Measurements from ENCODE around the gene BABAM2.

The BABAM2 gene

GRCh38 chr2:28028025-28028424, 137.5 kb downstream of the BABAM2 start:
- H3K36me3 Mint-ChIP-seq, result peaks cover 31% of the 10 kb centered on the region
- H3K9me3 Mint-ChIP-seq, result no peaks in the 10 kb centered on the region
- H3K4me1 Mint-ChIP-seq, result peaks cover 12% of the 10 kb centered on the region
- no peaks in the 10 kb centered on the region for H3K27me3 Mint-ChIP-seq
- H3K27ac Mint-ChIP-seq, result no peak overlapping the region
- H3K4me3 Mint-ChIP-seq, result no peak overlapping the region

DNA sequence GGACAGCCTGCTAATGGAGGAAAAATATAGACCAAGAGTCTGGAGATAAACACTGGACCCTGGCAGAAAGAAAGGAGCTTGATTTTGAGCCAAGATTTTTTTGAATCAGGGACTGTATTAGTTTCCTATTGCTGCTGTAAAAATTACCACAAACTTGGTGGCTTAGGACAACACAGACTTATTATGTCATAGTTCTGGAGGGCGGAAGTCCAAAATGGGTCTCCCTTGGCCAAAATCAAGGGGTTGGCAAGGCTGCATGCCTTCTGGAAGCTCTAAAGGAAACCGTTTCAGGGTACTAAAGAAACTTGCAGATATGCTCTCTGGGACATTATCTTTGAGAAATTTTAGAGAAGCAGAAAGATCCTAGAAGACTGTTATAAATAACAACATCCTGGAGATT, 140.1 kb downstream of the BABAM2 start:
- Mint-ChIP-seq H3K9me3 (no peaks in the 10 kb centered on the region), H3K4me1 (peaks cover 22% of the 10 kb centered on the region), H3K27me3 (no peaks in the 10 kb centered on the region), H3K27ac (no peak overlapping the region), H3K4me3 (no peak overlapping the region), H3K36me3 (peaks cover 24% of the 10 kb centered on the region)

DNA sequence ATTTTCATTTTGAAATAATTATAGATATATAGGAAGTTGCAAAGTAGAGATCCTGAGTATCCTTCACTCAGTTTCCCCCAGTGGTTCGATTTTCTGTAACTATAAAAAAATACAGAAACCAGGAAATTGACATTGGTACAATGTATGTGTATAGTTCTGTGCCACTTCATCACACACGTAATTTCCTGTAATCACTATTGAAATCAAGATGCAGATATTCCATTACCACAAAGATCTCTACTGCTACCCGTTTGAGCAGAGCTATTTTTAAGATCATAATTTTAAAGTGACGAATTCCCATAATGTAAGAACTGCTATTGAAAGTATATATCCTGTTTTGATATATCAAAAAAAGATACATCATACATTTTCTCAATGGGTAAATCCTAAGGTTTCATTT, 142.3 kb downstream of the BABAM2 start:
- Mint-ChIP-seq H3K9me3 (no peaks in the 10 kb centered on the region), H3K27me3 (no peaks in the 10 kb centered on the region), H3K4me3 (no peak overlapping the region), H3K4me1 (peaks cover 26% of the 10 kb centered on the region), H3K36me3 (peaks cover 9% of the 10 kb centered on the region), H3K27ac (no peak overlapping the region)

DNA sequence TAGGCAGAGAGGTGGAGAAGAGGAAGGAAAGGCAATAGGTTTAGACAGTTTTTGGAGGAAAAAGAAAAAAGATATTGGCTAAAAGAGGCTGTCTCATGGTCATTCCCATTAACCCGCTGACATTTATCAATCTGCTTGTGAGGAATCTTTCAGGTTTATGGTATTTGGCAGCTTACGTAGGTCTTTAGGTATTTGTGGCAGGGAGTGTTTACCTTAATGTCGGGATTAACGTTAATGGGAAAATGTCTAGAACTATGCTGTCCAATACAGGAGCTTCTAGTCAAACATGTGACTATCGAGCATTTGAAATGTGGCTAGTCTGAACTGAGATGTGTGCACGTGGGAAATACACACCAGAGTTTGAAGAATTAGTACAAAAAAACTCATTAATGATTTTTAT, 144.2 kb downstream of the BABAM2 start:
- H3K9me3 Mint-ChIP-seq, result no peaks in the 10 kb centered on the region
- H3K36me3 Mint-ChIP-seq, result peaks cover 7% of the 10 kb centered on the region
- H3K4me3 Mint-ChIP-seq, result no peak overlapping the region
- no peaks in the 10 kb centered on the region for H3K27me3 Mint-ChIP-seq
- peaks cover 38% of the 10 kb centered on the region for H3K4me1 Mint-ChIP-seq
- no peak overlapping the region for H3K27ac Mint-ChIP-seq

GRCh38 chr2:28035163-28035690, 144.7 kb downstream of the BABAM2 start:
- Mint-ChIP-seq H3K27me3 (no peaks in the 10 kb centered on the region), H3K36me3 (peaks cover 6% of the 10 kb centered on the region), H3K9me3 (no peaks in the 10 kb centered on the region), H3K4me1 (peaks cover 39% of the 10 kb centered on the region), H3K4me3 (no peak overlapping the region), H3K27ac (no peak overlapping the region)

GRCh38 chr2:28035816-28036215, 145.3 kb downstream of the BABAM2 start:
- H3K27me3 Mint-ChIP-seq, result no peaks in the 10 kb centered on the region
- no peak overlapping the region for H3K27ac Mint-ChIP-seq
- peaks cover 39% of the 10 kb centered on the region for H3K4me1 Mint-ChIP-seq
- H3K9me3 Mint-ChIP-seq, result no peaks in the 10 kb centered on the region
- peaks cover 4% of the 10 kb centered on the region for H3K36me3 Mint-ChIP-seq
- H3K4me3 Mint-ChIP-seq, result no peak overlapping the region

- H3K36me3 Mint-ChIP-seq, result peaks cover 4% of the 10 kb centered on the region
- no peak overlapping the region for H3K27ac Mint-ChIP-seq
- H3K4me1 Mint-ChIP-seq, result peaks cover 39% of the 10 kb centered on the region
- no peaks in the 10 kb centered on the region for H3K9me3 Mint-ChIP-seq
- H3K4me3 Mint-ChIP-seq, result no peak overlapping the region
- H3K27me3 Mint-ChIP-seq, result no peaks in the 10 kb centered on the region
Observed at GRCh38 chr2:28036307-28036706, 145.8 kb downstream of the BABAM2 start.

DNA sequence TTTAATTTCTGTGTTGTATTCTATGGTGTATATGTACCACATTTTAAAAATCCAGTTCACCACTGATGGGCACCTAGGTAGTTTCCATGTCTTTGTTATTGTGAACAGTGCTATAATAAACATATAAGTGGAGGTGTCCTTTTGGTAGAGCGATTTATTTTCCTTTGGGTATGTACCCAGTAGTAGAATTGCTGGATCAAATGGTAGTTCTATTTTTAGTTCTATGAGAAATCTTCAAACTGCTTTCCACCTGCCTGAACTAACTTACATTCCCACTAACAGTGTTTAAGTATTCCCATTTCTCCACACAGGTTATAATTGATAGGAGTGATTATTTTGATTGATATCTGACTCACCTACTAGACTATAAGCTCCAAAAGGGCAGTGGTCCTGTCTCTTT, 148.2 kb downstream of the BABAM2 start:
- Mint-ChIP-seq H3K36me3 (peaks cover 8% of the 10 kb centered on the region), H3K27ac (no peak overlapping the region), H3K4me1 (peaks cover 21% of the 10 kb centered on the region), H3K4me3 (no peak overlapping the region), H3K9me3 (no peaks in the 10 kb centered on the region), H3K27me3 (no peaks in the 10 kb centered on the region)

GRCh38 chr2:28045676-28046351, 155.3 kb downstream of the BABAM2 start:
- no peaks in the 10 kb centered on the region for H3K27me3 Mint-ChIP-seq
- no peak overlapping the region for H3K27ac Mint-ChIP-seq
- H3K4me3 Mint-ChIP-seq, result no peak overlapping the region
- no peaks in the 10 kb centered on the region for H3K9me3 Mint-ChIP-seq
- no peaks in the 10 kb centered on the region for H3K4me1 Mint-ChIP-seq
- H3K36me3 Mint-ChIP-seq, result peaks cover 17% of the 10 kb centered on the region

DNA sequence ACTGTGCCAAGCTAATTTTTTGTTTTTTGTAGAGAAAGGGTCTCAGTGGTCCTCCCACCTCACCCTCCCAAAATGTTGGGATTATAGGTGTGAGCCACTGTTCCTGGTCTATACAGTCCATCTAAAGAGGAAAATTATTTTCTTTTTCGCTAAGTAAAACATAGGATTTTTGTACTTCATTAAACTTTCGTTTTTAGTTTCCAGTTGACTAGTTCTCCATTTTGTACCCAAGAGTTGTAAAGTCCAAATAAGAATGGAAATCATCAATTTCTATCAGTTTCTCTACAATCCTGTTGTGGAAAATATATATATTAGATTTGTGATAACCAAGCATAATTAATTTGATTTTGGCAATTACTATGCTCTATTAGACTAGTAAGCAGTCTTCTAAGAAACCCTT, 156.4 kb downstream of the BABAM2 start:
- Mint-ChIP-seq H3K4me3 (no peak overlapping the region), H3K36me3 (peaks cover 20% of the 10 kb centered on the region), H3K9me3 (no peaks in the 10 kb centered on the region), H3K27ac (no peak overlapping the region), H3K27me3 (no peaks in the 10 kb centered on the region), H3K4me1 (no peaks in the 10 kb centered on the region)

- H3K4me1 Mint-ChIP-seq, result no peaks in the 10 kb centered on the region
- no peak overlapping the region for H3K27ac Mint-ChIP-seq
- H3K9me3 Mint-ChIP-seq, result no peaks in the 10 kb centered on the region
- no peak overlapping the region for H3K4me3 Mint-ChIP-seq
- no peaks in the 10 kb centered on the region for H3K27me3 Mint-ChIP-seq
- H3K36me3 Mint-ChIP-seq, result peaks cover 21% of the 10 kb centered on the region
Observed at GRCh38 chr2:28047681-28048080, 157.2 kb downstream of the BABAM2 start.

DNA sequence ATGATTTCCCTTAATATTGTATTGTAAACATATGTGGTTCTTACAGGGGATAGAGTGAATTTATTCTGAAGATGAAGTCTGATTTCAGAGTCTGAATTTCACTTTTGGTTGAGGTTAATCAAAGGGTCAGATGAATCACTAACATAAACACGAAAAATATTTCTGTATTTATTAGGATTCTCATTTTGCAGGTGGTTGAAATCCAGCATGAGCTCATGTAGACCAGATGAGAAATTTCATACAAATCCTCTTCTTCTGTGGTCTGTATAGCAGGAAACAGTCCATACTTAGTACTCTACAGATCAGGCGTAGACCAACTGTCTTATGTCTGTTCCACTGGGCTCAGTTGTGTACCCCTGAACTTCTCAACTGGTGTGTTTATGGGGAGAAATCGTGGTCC, 157.8 kb downstream of the BABAM2 start:
- no peaks in the 10 kb centered on the region for H3K27me3 Mint-ChIP-seq
- H3K4me1 Mint-ChIP-seq, result no peaks in the 10 kb centered on the region
- peaks cover 21% of the 10 kb centered on the region for H3K36me3 Mint-ChIP-seq
- H3K9me3 Mint-ChIP-seq, result no peaks in the 10 kb centered on the region
- no peak overlapping the region for H3K4me3 Mint-ChIP-seq
- no peak overlapping the region for H3K27ac Mint-ChIP-seq

DNA sequence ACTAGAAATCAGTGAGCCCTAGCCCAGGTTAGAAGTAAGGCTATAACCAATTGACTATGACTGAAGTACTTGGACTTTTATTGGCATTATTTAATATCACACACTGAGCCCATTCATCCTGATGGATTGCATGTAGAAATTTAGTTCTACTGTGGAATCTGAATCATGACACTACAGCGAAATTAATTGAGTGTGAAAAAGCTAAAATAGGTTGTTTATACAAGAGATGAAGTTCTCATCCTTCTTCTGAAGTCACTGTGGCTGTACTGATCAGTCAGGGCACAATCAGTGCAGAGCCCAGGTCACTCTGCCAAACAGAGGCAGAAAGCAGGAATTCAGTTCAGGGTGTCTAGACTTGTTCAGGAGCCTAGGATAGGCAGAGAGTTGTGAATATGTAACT, 158.9 kb downstream of the BABAM2 start:
- H3K4me3 Mint-ChIP-seq, result no peak overlapping the region
- no peak overlapping the region for H3K27ac Mint-ChIP-seq
- H3K9me3 Mint-ChIP-seq, result no peaks in the 10 kb centered on the region
- no peaks in the 10 kb centered on the region for H3K27me3 Mint-ChIP-seq
- no peaks in the 10 kb centered on the region for H3K4me1 Mint-ChIP-seq
- H3K36me3 Mint-ChIP-seq, result peaks cover 22% of the 10 kb centered on the region

DNA sequence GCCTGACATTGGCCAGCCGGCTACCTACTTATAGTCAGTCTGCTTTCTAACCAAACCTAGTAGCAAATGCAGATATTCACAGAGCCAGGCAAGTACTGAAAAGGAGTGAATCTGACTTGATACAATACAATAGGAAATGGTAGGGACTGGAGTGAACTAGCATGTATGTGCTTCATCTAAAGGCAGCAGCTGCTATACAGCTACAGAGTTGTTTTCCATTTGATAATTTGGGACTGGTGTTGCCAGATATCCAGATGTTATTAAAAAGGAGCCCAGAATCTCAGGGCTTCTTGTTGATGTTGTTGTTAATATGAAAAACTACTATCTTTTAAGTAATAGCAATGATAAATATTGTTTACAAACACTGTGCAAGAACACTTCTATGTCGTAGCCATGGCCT, 159.4 kb downstream of the BABAM2 start:
- no peaks in the 10 kb centered on the region for H3K9me3 Mint-ChIP-seq
- H3K27me3 Mint-ChIP-seq, result no peaks in the 10 kb centered on the region
- no peaks in the 10 kb centered on the region for H3K4me1 Mint-ChIP-seq
- H3K4me3 Mint-ChIP-seq, result no peak overlapping the region
- H3K27ac Mint-ChIP-seq, result no peak overlapping the region
- H3K36me3 Mint-ChIP-seq, result peaks cover 21% of the 10 kb centered on the region

GRCh38 chr2:28052691-28053090, 162.2 kb downstream of the BABAM2 start:
- Mint-ChIP-seq H3K27me3 (no peaks in the 10 kb centered on the region), H3K4me1 (no peaks in the 10 kb centered on the region), H3K27ac (no peak overlapping the region), H3K4me3 (no peak overlapping the region), H3K9me3 (no peaks in the 10 kb centered on the region), H3K36me3 (peaks cover 13% of the 10 kb centered on the region)

DNA sequence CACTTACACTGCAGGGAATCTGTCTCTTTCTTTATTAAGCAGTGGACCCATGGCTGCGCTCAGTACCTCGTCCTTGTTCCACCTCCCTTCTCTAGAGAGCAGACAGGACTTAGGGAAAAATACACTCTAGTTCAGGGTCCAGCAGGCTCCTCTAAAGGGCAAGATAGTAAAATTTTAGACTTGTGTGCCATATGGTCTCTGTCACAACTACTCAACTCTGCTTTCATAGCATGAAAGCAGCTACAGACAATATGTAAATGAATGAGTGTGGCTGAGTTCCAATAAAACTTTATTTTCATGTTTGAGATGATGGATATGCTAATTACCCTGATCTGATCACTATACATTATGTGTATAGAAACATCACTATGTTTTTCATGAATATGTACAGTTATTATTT, 163.1 kb downstream of the BABAM2 start:
- Mint-ChIP-seq H3K27ac (no peak overlapping the region), H3K4me3 (no peak overlapping the region), H3K4me1 (no peaks in the 10 kb centered on the region), H3K9me3 (no peaks in the 10 kb centered on the region), H3K27me3 (no peaks in the 10 kb centered on the region), H3K36me3 (peaks cover 10% of the 10 kb centered on the region)

DNA sequence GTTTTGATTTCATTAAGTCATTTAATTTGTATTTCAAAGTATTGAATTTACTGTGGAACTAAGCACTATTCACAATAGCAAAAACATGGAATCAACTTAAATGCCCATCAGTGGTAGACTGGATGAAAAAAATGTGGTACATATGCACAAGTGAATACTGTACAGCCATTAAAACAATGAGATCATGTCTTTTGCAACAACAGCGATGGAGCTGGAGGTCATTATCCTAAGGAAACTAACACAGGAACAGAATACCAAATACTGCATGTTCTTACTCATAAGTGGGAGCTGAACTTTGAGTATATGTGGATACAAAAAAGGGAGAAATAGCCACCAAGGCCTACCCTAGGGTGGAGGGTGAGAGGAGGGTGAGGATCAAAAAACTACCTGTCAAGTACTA, 164.4 kb downstream of the BABAM2 start:
- Mint-ChIP-seq H3K36me3 (peaks cover 13% of the 10 kb centered on the region), H3K27ac (no peak overlapping the region), H3K4me1 (no peaks in the 10 kb centered on the region), H3K4me3 (no peak overlapping the region), H3K27me3 (no peaks in the 10 kb centered on the region), H3K9me3 (no peaks in the 10 kb centered on the region)

Measured in activated naive CD4-positive, alpha-beta T cell treated with anti-CD3 and anti-CD28 coated beads, Interleukin-2, amount 50 U/mL, for 24 hours (primary cell).